ENCODE measurements around the gene ENOX1. TPM values are rescaled to one million over a fixed set of nuclear protein-coding genes. Genes with fewer than 3 reads are reported as not detected.
A peak's percentile ranks its signal among the peaks of the same experiment; 100 is the strongest.

ENOX1 gene
- total RNA-seq, 1 donor from 2014 or later = 1.1 TPM

- no peaks in the 10 kb centered on the region for H3K36me3 ChIP-seq
- TF ChIP-seq EZH2phosphoT487 (IDR thresholded peaks at IDR 0.05) (no peak), CTCF (IDR thresholded peaks at IDR 0.05) (no peak), EZH2 (IDR thresholded peaks at IDR 0.05) (no peak)
- no peaks in the 10 kb centered on the region for H3K36me3 Mint-ChIP-seq
- peaks cover 3% of the 10 kb centered on the region for H3K27me3 Mint-ChIP-seq (ENCODE audit: insufficient read depth, low read depth)
- H3K9me3 Mint-ChIP-seq = no peaks in the 10 kb centered on the region
- no peaks in the 10 kb centered on the region for H4K20me1 ChIP-seq (ENCODE audit: low read depth)
- H3K4me2 ChIP-seq = no peak overlapping the region
- H3K27ac ChIP-seq = no peak overlapping the region
- H3K9me3 ChIP-seq (ENCODE audit: low read depth) = no peaks in the 10 kb centered on the region
- no peak overlapping the region for H3K4me3 ChIP-seq
- H3F3A ChIP-seq (ENCODE audit: low read depth) = no peaks in the 10 kb centered on the region
- H3K4me3 Mint-ChIP-seq = no peak overlapping the region
- no peaks in the 10 kb centered on the region for H3K27me3 ChIP-seq
- no peaks in the 10 kb centered on the region for H3K4me1 ChIP-seq
- H2AFZ ChIP-seq (replicated peaks) = no peak overlapping the region
- H3K27ac Mint-ChIP-seq = no peak overlapping the region
- H3K4me1 Mint-ChIP-seq = peaks cover 4% of the 10 kb centered on the region
- H3K79me2 ChIP-seq (ENCODE audit: low read depth) = no peaks in the 10 kb centered on the region
- DNase-seq (ENCODE audit: low spot score) = no peak
- no peak overlapping the region for H3K9ac ChIP-seq
Measured at GRCh38 chr13:43405457-43405856, 381.3 kb downstream of the ENOX1 start.

DNA sequence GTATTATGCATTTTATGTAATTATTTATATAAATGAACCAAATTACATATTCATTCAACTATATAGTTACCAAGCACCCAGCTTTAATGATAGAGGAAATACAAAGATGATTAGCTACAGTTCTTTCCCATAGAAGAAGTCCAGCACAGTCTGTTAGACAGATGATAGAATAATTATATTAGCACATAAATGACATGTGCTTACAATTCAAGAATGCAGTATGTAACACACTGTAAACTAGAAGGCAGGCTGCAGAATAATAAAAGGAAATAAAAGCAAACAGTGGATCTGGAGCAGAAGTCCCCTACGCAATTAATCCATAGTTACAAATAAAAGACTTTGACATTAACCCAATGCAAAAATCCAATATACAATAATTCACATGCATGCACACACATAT lies 384.4 kb downstream of the ENOX1 start:
- Mint-ChIP-seq H3K9me3 (no peaks in the 10 kb centered on the region), H3K4me1 (no peaks in the 10 kb centered on the region), H3K4me3 (no peak overlapping the region), H3K36me3 (no peaks in the 10 kb centered on the region), H3K27me3 (ENCODE audit: insufficient read depth, low read depth) (peaks cover 3% of the 10 kb centered on the region), H3K27ac (no peak overlapping the region)
- H3K4me2 ChIP-seq = no peak overlapping the region
- no peak overlapping the region for H3K9ac ChIP-seq
- no peak overlapping the region for H3K4me3 ChIP-seq
- H3K36me3 ChIP-seq = no peaks in the 10 kb centered on the region
- no peaks in the 10 kb centered on the region for H3K27me3 ChIP-seq
- TF ChIP-seq EZH2 (IDR thresholded peaks at IDR 0.05) (no peak), CTCF (IDR thresholded peaks at IDR 0.05) (no peak), EZH2phosphoT487 (IDR thresholded peaks at IDR 0.05) (no peak)
- no peaks in the 10 kb centered on the region for H3K79me2 ChIP-seq (ENCODE audit: low read depth)
- H2AFZ ChIP-seq (replicated peaks) = no peak overlapping the region
- H3K9me3 ChIP-seq (ENCODE audit: low read depth) = no peaks in the 10 kb centered on the region
- no peak for DNase-seq (ENCODE audit: low spot score)
- no peaks in the 10 kb centered on the region for H4K20me1 ChIP-seq (ENCODE audit: low read depth)
- no peaks in the 10 kb centered on the region for H3K4me1 ChIP-seq
- no peak overlapping the region for H3K27ac ChIP-seq
- no peaks in the 10 kb centered on the region for H3F3A ChIP-seq (ENCODE audit: low read depth)

GRCh38 chr13:43401361-43401760 lies 385.4 kb downstream of the ENOX1 start:
- Mint-ChIP-seq H3K9me3 (no peaks in the 10 kb centered on the region), H3K27ac (no peak overlapping the region), H3K4me1 (no peaks in the 10 kb centered on the region)

More at GRCh38 chr13:43401361-43401760, 385.4 kb downstream of the ENOX1 start:
- H3K4me3 ChIP-seq = no peak overlapping the region
- no peak overlapping the region for H3K4me2 ChIP-seq
- H4K20me1 ChIP-seq (ENCODE audit: low read depth) = no peaks in the 10 kb centered on the region
- H3K27me3 ChIP-seq = no peaks in the 10 kb centered on the region
- H3K36me3 Mint-ChIP-seq = no peaks in the 10 kb centered on the region
- no peaks in the 10 kb centered on the region for H3K36me3 ChIP-seq
- no peak overlapping the region for H3K4me3 Mint-ChIP-seq
- H3K27me3 Mint-ChIP-seq (ENCODE audit: insufficient read depth, low read depth) = no peaks in the 10 kb centered on the region
- no peaks in the 10 kb centered on the region for H3K4me1 ChIP-seq
- no peaks in the 10 kb centered on the region for H3K79me2 ChIP-seq (ENCODE audit: low read depth)
- peak overlapping the region; percentile 57 for H2AFZ ChIP-seq (replicated peaks)
- no peak for TF ChIP-seq EZH2phosphoT487 (IDR thresholded peaks at IDR 0.05)
- TF ChIP-seq CTCF (IDR thresholded peaks at IDR 0.05) = no peak
- no peak for TF ChIP-seq EZH2 (IDR thresholded peaks at IDR 0.05)
- H3F3A ChIP-seq (ENCODE audit: low read depth) = no peaks in the 10 kb centered on the region
- H3K27ac ChIP-seq = no peak overlapping the region
- H3K9me3 ChIP-seq (ENCODE audit: low read depth) = no peaks in the 10 kb centered on the region
- no peak overlapping the region for H3K9ac ChIP-seq
- DNase-seq (ENCODE audit: low spot score) = no peak
